Karpas-422 (cell line): ENCODE results near the gene MUC5AC. TPM values are rescaled to one million over a fixed set of nuclear protein-coding genes. Genes with fewer than 3 reads are reported as not detected.
A peak's percentile ranks its signal among the peaks of the same experiment; 100 is the strongest.

Experiments used
- DNase-seq: peaks from one replicate; pipeline ENCODE4 v3.0.0-alpha.2; 2015
- H2AFZ ChIP-seq: fragments of 200-600 bp; sonication (generic); 2 replicates; pipeline ENCODE4 v1.6.1; 2014; ENCODE audit warnings: antibody characterized with exemption, low read length, mixed read lengths
- H3K27ac ChIP-seq: fragments of 200-600 bp; sonication (generic); 2 replicates; pipeline ENCODE4 v1.5.1; 2014; ENCODE audit warnings: mild to moderate bottlenecking, low read length, moderate library complexity
- H3K27me3 ChIP-seq: fragments of 200-600 bp; sonication (generic); 2 replicates; pipeline ENCODE4 v1.6.1; 2014; ENCODE audit warnings: low read length, mixed read lengths
- H3K36me3 ChIP-seq: fragments of 200-600 bp; sonication (generic); 2 replicates; pipeline ENCODE4 v1.6.1; 2014; ENCODE audit warnings: low read length, mixed read lengths; ENCODE audit not compliant: insufficient read depth
- H3K4me1 ChIP-seq: fragments of 200-600 bp; sonication (generic); 2 replicates; pipeline ENCODE4 v1.6.1; 2014; ENCODE audit warnings: mild to moderate bottlenecking, low read length, mixed read lengths
- H3K4me2 ChIP-seq: fragments of 200-600 bp; sonication (generic); 2 replicates; pipeline ENCODE4 v1.6.1; 2014; ENCODE audit warnings: low read length, low read depth, mild to moderate bottlenecking; ENCODE audit not compliant: poor library complexity, severe bottlenecking
- H3K4me3 ChIP-seq: fragments of 200-600 bp; sonication (generic); 2 replicates; pipeline ENCODE4 v1.5.1; 2014; ENCODE audit warnings: mild to moderate bottlenecking, antibody characterized with exemption, low read length, mixed read lengths
- H3K79me2 ChIP-seq: fragments of 200-600 bp; sonication (generic); 2 replicates; pipeline ENCODE4 v1.6.1; 2014; ENCODE audit warnings: mild to moderate bottlenecking, low read length, mixed read lengths
- H3K9ac ChIP-seq: fragments of 200-600 bp; sonication (generic); 2 replicates; pipeline ENCODE4 v1.6.0; 2014; ENCODE audit warnings: low read length
- H3K9me2 ChIP-seq: fragments of 200-600 bp; sonication (generic), shearing (Covaris generic); replicated peaks from 2 replicates; pipeline ENCODE4 v1.6.0; 2014; ENCODE audit warnings: mild to moderate bottlenecking, low read length, moderate library complexity; ENCODE audit not compliant: insufficient read depth
- H3K9me3 ChIP-seq: fragments of 300-700, 200-600 bp; sonication (generic); 2 replicates; pipeline ENCODE4 v1.6.1; 2014; ENCODE audit warnings: low read length, mixed read lengths
- H4K20me1 ChIP-seq: fragments of 200-600 bp; sonication (generic); 2 replicates; pipeline ENCODE4 v1.6.1; 2014; ENCODE audit warnings: mild to moderate bottlenecking, antibody characterized with exemption, low read length, low read depth; ENCODE audit not compliant: insufficient read depth
- total RNA-seq: library from RNA; depleted of rRNA; stranded (reverse); fragments of >200 nt; shearing (Covaris generic); gene quantifications from 2 replicates; pipeline ENCODE4 v1.2.3, GENCODE V29; 2014; ENCODE audit warnings: low replicate concordance

Gene MUC5AC
- total RNA-seq, 1 experiment from 2014 or later, result not detected

- H3K36me3 ChIP-seq, result no peaks in the 10 kb centered on the region
- H4K20me1 ChIP-seq, result no peaks in the 10 kb centered on the region
- no peaks in the 10 kb centered on the region for H3K9me2 ChIP-seq
- DNase-seq, result no peak
- no peak overlapping the region for H2AFZ ChIP-seq
- no peaks in the 10 kb centered on the region for H3K27me3 ChIP-seq
- H3K27ac ChIP-seq, result no peak overlapping the region
- H3K4me3 ChIP-seq, result no peak overlapping the region
- no peaks in the 10 kb centered on the region for H3K79me2 ChIP-seq
- H3K9ac ChIP-seq, result no peak overlapping the region
- no peaks in the 10 kb centered on the region for H3K4me1 ChIP-seq
- H3K9me3 ChIP-seq, result no peaks in the 10 kb centered on the region
- H3K4me2 ChIP-seq, result no peak overlapping the region
These were observed 37.0 kb upstream of the MUC5AC start for GRCh38 chr11:1120532-1121330.

GRCh38 chr11:1121331-1121812 is 36.4 kb upstream of the MUC5AC start:
- Histone ChIP-seq H4K20me1 (no peaks in the 10 kb centered on the region), H3K4me3 (no peak overlapping the region), H2AFZ (no peak overlapping the region), H3K27me3 (no peaks in the 10 kb centered on the region), H3K9ac (no peak overlapping the region), H3K36me3 (no peaks in the 10 kb centered on the region), H3K4me2 (no peak overlapping the region), H3K9me3 (no peaks in the 10 kb centered on the region), H3K9me2 (no peaks in the 10 kb centered on the region), H3K4me1 (no peaks in the 10 kb centered on the region), H3K79me2 (no peaks in the 10 kb centered on the region), H3K27ac (no peak overlapping the region)
- DNase-seq, result no peak

GRCh38 chr11:1121813-1122663 is 35.7 kb upstream of the MUC5AC start:
- no peaks in the 10 kb centered on the region for H4K20me1 ChIP-seq
- no peak overlapping the region for H3K4me3 ChIP-seq
- H3K79me2 ChIP-seq, result no peaks in the 10 kb centered on the region
- no peak overlapping the region for H3K9ac ChIP-seq
- no peaks in the 10 kb centered on the region for H3K4me1 ChIP-seq
- DNase-seq, result no peak
- no peaks in the 10 kb centered on the region for H3K9me3 ChIP-seq
- no peak overlapping the region for H3K27ac ChIP-seq
- H3K27me3 ChIP-seq, result no peaks in the 10 kb centered on the region
- H2AFZ ChIP-seq, result no peak overlapping the region
- no peak overlapping the region for H3K4me2 ChIP-seq
- no peaks in the 10 kb centered on the region for H3K9me2 ChIP-seq
- H3K36me3 ChIP-seq, result no peaks in the 10 kb centered on the region

- Histone ChIP-seq H3K4me3 (no peak overlapping the region), H3K79me2 (no peaks in the 10 kb centered on the region), H2AFZ (no peak overlapping the region), H3K4me1 (no peaks in the 10 kb centered on the region), H3K36me3 (no peaks in the 10 kb centered on the region), H3K9ac (no peak overlapping the region), H3K9me2 (no peaks in the 10 kb centered on the region), H3K27ac (no peak overlapping the region), H3K4me2 (no peak overlapping the region), H4K20me1 (no peaks in the 10 kb centered on the region), H3K27me3 (no peaks in the 10 kb centered on the region), H3K9me3 (no peaks in the 10 kb centered on the region)
- DNase-seq, result no peak
These were observed 35.1 kb upstream of the MUC5AC start for GRCh38 chr11:1122664-1123002.

GRCh38 chr11:1123970-1124369 is 33.8 kb upstream of the MUC5AC start:
- Histone ChIP-seq H3K36me3 (no peaks in the 10 kb centered on the region), H3K4me2 (no peak overlapping the region), H3K9me2 (no peaks in the 10 kb centered on the region), H3K9ac (no peak overlapping the region), H3K9me3 (no peaks in the 10 kb centered on the region), H2AFZ (no peak overlapping the region), H3K27me3 (no peaks in the 10 kb centered on the region), H3K27ac (no peak overlapping the region), H3K4me1 (no peaks in the 10 kb centered on the region), H4K20me1 (no peaks in the 10 kb centered on the region), H3K79me2 (no peaks in the 10 kb centered on the region), H3K4me3 (no peak overlapping the region)
- DNase-seq, result peak; percentile 56

GRCh38 chr11:1125803-1126202 is 31.9 kb upstream of the MUC5AC start:
- Histone ChIP-seq H3K27me3 (no peaks in the 10 kb centered on the region), H3K4me3 (no peak overlapping the region), H3K79me2 (no peaks in the 10 kb centered on the region), H3K36me3 (no peaks in the 10 kb centered on the region), H3K9me2 (no peaks in the 10 kb centered on the region), H3K9ac (no peak overlapping the region), H4K20me1 (no peaks in the 10 kb centered on the region), H3K4me2 (no peak overlapping the region), H2AFZ (no peak overlapping the region), H3K27ac (no peak overlapping the region), H3K4me1 (no peaks in the 10 kb centered on the region), H3K9me3 (no peaks in the 10 kb centered on the region)
- no peak for DNase-seq

GRCh38 chr11:1126491-1126926 is 31.2 kb upstream of the MUC5AC start:
- Histone ChIP-seq H3K9ac (no peak overlapping the region), H3K4me3 (no peak overlapping the region), H3K9me2 (no peaks in the 10 kb centered on the region), H3K4me2 (no peak overlapping the region), H3K79me2 (no peaks in the 10 kb centered on the region), H3K27me3 (no peaks in the 10 kb centered on the region), H2AFZ (no peak overlapping the region), H4K20me1 (no peaks in the 10 kb centered on the region), H3K4me1 (no peaks in the 10 kb centered on the region), H3K9me3 (no peaks in the 10 kb centered on the region), H3K27ac (no peak overlapping the region), H3K36me3 (no peaks in the 10 kb centered on the region)
- DNase-seq, result no peak

- no peaks in the 10 kb centered on the region for H3K27me3 ChIP-seq
- H3K9me2 ChIP-seq, result no peaks in the 10 kb centered on the region
- no peaks in the 10 kb centered on the region for H3K9me3 ChIP-seq
- H2AFZ ChIP-seq, result no peak overlapping the region
- H3K4me1 ChIP-seq, result no peaks in the 10 kb centered on the region
- DNase-seq, result no peak
- H3K79me2 ChIP-seq, result no peaks in the 10 kb centered on the region
- no peak overlapping the region for H3K27ac ChIP-seq
- H3K4me3 ChIP-seq, result no peak overlapping the region
- no peaks in the 10 kb centered on the region for H3K36me3 ChIP-seq
- H3K4me2 ChIP-seq, result no peak overlapping the region
- no peaks in the 10 kb centered on the region for H4K20me1 ChIP-seq
- no peak overlapping the region for H3K9ac ChIP-seq
These were observed 30.7 kb upstream of the MUC5AC start for GRCh38 chr11:1126935-1127663.
